GM15510 (cell line): ENCODE data around the gene CBR3.

Source experiments
- POLR2A ChIP-seq: IDR thresholded peaks from 3 replicates; pipeline ENCODE4 v1.6.1; 2011; ENCODE audit warnings: borderline replicate concordance; ENCODE audit not compliant: insufficient read length; ENCODE audit errors: extremely low read depth

The CBR3 gene

GRCh38 chr21:36169470-36170128 lies 34.7 kb downstream of the CBR3 start:
- no peak for TF ChIP-seq POLR2A

- no peak for TF ChIP-seq POLR2A
Measured at GRCh38 chr21:36170823-36171222, 35.9 kb downstream of the CBR3 start.

GRCh38 chr21:36171336-36171735 lies 36.5 kb downstream of the CBR3 start:
- TF ChIP-seq POLR2A: no peak

GRCh38 chr21:36171741-36172331 lies 37.0 kb downstream of the CBR3 start:
- no peak for TF ChIP-seq POLR2A

- TF ChIP-seq POLR2A: no peak
Measured at GRCh38 chr21:36174780-36175179, 39.9 kb downstream of the CBR3 start.

- no peak for TF ChIP-seq POLR2A
Measured at GRCh38 chr21:36175771-36176565, 41.1 kb downstream of the CBR3 start.

- TF ChIP-seq POLR2A: no peak
Measured at GRCh38 chr21:36178349-36178748, 43.5 kb downstream of the CBR3 start.

- TF ChIP-seq POLR2A: no peak
Measured at GRCh38 chr21:36179145-36179544, 44.3 kb downstream of the CBR3 start.

GRCh38 chr21:36180963-36181362 lies 46.1 kb downstream of the CBR3 start:
- no peak for TF ChIP-seq POLR2A

- TF ChIP-seq POLR2A: no peak
Measured at GRCh38 chr21:36183144-36183795, 48.4 kb downstream of the CBR3 start.

- TF ChIP-seq POLR2A: no peak
Measured at GRCh38 chr21:36184545-36184944, 49.7 kb downstream of the CBR3 start.

- no peak for TF ChIP-seq POLR2A
Measured at GRCh38 chr21:36185523-36185922, 50.6 kb downstream of the CBR3 start.

- no peak for TF ChIP-seq POLR2A
Measured at GRCh38 chr21:36186081-36186480, 51.2 kb downstream of the CBR3 start.

GRCh38 chr21:36186506-36187399 lies 51.9 kb downstream of the CBR3 start:
- TF ChIP-seq POLR2A: no peak
